ENCODE data around the gene TSPAN18.

The TSPAN18 gene

DNA sequence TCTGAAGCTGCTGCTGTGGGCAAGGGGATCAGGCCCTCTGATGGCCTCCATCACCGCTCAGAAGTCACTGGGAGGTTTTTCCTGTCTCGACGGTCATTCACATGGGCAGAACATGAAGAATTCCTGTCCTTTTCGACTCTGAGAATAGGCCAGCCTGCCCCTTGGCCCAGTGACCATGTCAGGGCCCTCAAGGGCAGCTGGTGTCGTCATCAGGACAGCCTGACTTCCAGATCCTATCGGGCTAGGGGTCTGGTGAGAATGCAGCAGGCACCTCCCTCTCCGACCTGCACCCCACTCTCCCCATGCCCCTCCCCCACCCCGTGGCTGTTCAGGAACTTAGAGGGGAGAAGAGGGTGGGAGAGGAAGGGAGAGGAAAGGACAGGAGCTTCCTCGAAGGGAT, 220.4 kb downstream of the TSPAN18 start:
- DNase-seq: no peak

DNA sequence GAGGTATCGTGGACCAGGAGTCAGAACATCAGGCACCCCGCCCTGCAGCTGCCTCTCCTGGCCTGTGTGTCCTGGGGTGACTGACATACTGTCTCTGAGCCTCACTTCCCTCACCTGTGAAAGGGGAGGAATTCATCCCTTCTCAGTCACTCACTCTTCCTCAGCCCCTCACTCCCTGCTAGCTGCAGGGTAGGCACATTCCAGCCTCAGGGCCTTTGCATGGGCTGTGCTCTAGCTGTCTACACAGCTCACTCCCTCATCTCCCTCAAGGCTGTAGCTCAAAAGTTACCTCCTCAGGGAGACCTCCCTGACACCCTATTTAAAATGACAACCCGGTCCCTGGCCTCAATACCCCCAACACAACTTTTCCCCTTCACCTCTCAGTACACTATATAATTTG, 221.4 kb downstream of the TSPAN18 start:
- no peak for DNase-seq

- no peak for DNase-seq
Observed at GRCh38 chr11:44949160-44950030, 222.6 kb downstream of the TSPAN18 start.

GRCh38 chr11:44950031-44950624, 223.4 kb downstream of the TSPAN18 start:
- no peak for DNase-seq

DNA sequence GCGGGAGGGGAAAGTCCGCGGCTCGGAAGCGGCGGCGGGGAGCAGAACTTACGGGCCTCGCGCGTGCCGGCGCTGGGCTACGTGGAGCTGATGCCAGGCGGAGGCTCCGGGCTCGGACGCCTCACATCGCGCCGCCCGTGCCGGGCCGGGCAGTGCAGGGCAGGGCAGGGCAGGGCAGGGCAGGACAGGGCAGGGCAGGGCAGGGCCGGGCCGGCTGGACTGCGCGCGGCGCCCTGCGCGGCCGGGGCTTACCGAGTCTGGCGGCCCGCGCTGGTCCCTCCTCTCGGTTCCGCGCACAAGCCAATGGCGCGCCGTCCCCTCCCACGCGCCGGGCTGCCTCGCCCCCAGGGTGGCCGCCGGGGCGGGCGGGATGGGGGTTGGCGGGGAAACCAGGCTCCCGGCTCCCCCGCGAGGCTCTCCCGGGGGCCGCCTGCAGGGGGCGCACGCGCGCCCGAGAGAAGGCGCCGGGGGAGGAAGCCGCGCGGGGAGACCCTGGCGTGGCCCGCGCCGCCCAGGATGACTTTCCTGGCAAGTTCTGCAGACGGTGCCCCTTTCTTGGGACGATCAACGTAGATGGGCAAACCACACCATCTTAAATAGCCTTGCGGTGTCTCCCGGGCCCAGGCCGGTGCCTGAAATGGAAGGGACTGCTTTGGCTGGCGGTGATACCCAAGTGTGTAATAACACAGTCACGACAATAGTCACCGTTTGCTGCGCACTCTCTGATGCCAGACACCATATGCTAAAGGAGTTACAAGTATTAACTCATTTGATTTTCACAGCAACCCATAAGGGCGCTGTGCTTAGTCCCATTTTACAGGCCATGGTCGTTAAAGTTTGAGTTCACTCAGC, 224.1 kb downstream of the TSPAN18 start, which contains the start of gene TP53I11:
Gene TP53I11, minus strand, starts transcription at position 259 of the 852 bp plus-strand sequence. CDS start 12,548 bp downstream, outside the sequence.
- peak; percentile 46 for DNase-seq

DNA sequence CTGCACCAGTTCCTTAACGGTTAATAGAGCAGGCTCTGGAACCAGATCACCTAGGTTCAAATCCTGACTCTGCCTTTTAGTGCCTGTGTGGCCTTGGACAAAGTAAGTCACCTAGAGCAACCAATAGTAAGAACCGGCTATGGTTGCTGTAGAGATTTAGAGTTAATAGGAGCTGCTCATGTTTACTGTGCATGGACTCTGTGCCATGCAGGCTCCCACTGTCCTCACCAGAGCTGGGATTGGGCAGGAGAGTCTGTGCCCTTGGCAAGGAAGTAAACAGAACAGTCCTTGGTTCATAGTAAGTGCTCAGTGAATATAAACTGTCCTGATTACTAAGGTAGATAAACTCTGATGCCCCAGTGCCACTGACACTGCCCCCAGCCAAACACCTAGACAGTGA, 225.3 kb downstream of the TSPAN18 start:
- DNase-seq: no peak

DNA sequence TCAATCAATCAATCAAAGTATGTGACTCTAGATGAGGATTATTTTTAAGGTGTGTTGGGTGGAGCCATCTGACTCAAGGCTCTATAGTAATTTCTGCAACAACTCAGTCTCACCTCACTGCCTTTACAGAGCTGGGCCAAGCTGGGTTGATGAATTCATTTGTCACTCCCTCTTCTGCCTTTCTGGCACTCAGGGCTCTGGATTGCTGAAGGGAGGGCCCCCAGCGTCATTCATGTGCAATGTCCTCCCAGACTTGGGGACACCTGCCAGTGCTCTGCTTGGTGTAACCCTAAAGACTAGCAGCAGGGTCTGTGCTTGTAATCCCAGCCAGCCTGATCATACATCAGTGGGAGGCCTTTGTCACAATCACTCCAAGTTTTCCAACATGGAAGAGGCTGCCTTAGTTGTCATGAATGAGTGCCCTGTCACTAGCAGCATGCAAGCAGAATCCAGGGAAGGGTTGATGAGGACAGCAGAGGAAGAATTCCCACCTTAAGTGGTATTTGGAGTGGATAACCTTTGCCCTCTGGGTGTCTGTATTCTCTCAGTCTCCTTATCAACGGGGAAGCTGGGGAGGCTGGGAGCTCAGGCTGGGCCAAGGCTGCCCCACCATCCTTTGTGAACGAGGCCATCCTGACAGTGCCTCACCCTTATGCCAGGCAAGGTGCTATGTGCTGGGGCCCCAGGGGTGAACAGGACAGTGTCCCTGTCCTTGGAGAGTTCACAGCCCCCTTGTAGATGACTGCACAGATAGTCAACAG, 225.9 kb downstream of the TSPAN18 start:
- no peak for DNase-seq

DNA sequence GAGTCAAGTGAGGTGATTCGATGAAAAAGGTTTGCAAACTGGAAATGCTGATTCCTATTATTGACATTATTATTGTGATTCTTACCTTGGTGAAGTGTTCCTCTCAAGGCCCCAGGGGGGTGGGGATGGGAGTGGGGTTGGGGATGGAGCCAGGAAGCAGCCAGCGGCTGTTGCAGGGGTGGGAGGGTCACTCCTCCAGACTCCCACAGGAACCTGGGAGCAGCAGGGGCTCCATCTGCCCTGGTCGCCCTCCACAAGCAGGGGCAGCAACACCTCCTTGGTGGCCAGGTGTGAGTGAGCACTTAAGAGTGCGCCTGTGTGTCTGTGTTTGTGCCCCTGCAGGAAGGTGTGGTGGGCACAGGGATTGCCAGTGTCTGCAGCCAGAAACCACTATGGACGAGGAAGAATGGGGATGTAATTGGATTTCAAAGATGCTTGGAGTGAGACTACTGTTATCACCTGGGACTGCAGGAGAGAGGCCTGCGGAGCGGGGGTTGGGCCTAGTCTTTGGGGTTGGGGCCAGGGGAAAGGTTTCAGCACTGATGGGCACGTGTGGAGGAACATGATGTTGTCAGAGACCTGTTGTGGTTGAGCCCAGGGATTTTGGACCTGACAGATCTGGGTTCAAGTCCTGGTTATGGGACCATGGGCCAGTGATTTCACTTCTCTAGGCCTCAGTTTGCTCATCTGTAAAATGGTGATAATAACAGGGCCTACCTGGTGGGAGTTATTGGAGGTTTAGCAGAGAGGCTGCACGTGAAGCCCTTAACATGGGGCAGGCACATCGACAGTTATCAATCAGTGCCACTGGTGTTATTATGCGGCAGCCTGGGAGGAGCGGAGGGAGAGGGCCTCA, 227.5 kb downstream of the TSPAN18 start:
- no peak for DNase-seq

DNA sequence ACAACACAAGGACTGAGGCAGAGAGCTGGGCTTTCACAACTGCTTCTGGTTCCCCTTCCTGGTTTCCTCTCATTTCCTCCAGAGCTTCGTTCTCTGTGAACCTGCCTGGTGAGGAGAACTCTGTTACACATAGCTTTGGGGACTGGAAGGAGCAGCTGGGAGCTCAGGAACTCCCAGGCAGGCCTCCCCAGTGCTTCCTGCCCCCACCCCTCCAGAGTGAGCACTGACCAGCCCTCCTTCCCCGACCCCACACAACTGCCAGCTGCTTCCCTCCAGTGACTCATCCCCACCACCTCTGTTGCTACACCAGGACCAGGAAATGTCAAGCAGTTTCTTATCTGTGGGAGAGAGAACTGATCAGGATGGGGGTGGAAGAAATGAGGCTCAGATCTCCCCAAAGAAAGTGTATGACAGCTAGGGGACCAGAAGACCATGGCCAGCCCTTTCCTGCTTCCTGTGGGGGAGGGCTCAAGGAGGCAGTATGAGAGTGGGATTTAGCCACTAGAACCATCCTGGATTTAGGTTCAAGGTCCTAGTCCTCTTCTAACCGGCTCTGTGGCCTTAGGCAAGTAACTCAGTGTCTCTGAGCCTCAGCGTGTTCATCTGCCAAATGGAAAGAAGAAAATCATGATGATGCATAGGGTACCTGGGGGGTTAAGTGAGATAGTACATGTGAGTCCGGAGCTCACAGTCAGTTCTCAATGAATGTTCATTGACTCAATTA, 228.4 kb downstream of the TSPAN18 start:
- peak; percentile 42 for DNase-seq

DNA sequence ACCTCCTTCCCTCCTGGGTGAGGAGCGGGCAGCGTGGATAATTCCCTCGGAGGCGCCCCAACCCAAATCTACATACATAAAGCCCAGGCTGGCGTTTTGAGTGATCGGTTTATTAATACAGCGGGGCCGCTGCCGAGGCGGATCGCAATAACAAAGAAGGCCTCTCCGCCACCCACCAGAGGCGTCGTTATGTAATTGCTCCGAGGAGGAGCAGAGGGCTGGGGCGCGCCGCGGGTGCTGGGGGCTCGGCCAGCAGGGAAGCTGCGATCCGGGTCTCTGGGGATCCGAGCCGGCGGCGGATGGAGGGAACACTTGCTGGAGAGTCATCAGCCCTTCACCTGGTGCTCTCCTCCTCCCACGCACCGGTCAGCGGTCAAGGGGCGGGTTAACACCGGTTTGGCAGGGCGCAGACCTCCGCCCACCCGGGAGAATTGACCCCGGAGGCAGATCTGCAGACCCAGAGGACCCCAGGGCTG, 230.3 kb downstream of the TSPAN18 start:
- no peak for DNase-seq

- DNase-seq: no peak
Observed at GRCh38 chr11:44957776-44958564, 231.2 kb downstream of the TSPAN18 start.

GRCh38 chr11:44959064-44959463, 232.3 kb downstream of the TSPAN18 start:
- no peak for DNase-seq

DNA sequence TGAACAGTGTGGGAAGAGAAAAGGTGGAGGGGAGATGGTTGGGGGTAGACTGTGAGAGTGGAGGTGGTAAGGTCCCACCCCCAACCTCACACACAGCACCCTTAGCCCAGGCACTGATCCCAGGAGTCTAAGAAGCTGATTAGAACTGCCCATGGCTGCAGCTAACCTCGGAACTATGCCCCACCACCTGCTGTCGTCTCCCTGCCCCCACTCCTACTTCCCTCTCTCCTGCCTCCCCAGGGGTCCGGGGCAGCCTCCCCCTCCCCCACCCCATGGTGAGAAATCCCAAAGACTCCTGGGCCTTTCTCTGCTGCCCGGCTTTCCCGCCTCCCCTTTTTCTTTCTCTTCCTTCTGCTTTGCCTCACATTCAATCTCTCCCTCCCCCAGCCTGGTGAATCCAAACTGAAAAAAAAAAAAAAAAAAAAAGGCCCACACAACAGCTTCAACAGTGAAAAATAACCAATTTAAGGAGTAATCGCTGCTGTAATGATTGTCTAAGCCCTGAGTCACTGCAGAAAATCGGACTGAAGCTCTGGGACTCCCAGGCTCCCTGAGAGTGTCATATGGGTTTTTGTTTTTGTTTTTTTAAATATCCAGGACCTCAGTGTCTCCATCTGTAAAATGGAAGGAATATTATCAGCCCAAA, 233.6 kb downstream of the TSPAN18 start:
- no peak for DNase-seq

DNA sequence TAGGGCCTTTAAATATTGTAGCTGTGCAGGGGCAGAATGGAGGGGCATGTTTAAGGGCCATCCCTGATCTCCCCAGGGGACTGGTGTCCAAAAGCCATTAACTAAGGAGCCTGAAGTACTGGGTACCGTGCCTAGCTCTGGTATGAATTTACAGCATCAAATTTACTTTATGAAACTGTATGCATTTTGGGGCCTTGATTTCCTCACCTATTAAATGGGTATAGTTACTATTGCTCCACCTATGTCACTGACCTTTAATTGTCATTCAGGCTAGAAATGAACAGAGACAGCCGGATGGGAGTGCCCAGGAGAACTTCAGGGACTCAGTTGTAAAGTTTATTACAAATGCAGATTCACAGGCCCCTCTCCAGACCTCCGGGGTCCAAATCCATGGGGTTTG, 235.7 kb downstream of the TSPAN18 start:
- no peak for DNase-seq

- no peak for DNase-seq
Observed at GRCh38 chr11:44963136-44963535, 236.4 kb downstream of the TSPAN18 start.

DNA sequence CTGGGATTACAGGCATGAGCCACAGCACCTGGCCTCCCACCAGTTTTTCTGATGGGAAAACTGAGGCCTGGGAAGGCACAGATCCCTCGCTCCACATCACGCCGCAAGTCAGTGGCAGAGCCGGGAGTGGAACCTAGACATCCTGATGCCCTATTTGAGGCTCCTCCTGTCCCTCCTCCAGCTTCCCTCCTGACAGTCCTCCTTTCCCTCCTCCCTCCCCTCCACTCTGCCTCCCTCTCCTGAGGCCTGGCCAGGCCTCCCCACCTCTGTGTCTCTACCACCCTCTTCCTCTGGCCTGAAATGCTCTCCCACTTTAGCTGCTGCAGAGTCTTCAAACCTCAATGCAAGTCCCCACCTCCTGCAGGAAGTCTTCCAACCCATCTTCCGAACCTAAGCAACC, 237.2 kb downstream of the TSPAN18 start:
- DNase-seq: no peak

GRCh38 chr11:44964526-44965209, 237.9 kb downstream of the TSPAN18 start:
- DNase-seq: peak; percentile 17

GRCh38 chr11:44966694-44967093, 239.9 kb downstream of the TSPAN18 start:
- DNase-seq: no peak
